RWPE1 (cell line): ENCODE results near the gene CNTLN.

Source experiments
- CTCF ChIA-PET: fragments of 350-600 bp; sonication (Branson Sonifier 250); formaldehyde crosslinking; extraction: SDS; loops from one replicate; lab custom pipeline; 2021; lab: Yijun Ruan, JAX
- POLR2A ChIA-PET: fragments of 400-600 bp; formaldehyde crosslinking; extraction: SDS; loops from one replicate; lab custom pipeline; 2020; ENCODE audit warnings: antibody characterized with exemption; ENCODE audit not compliant: low non-redundant PET; lab: Yijun Ruan, JAX
- DNase-seq: peaks from one replicate; pipeline ENCODE4 v3.0.0; 2012; ENCODE audit warnings: low spot score
- H3K27ac ChIP-seq: fragments of 450-650 bp; 2 replicates; pipeline ENCODE4 v1.5.1; 2017
- TF ChIP-seq, protein P1 (sequence below): fragments of 450-650 bp; conservative IDR thresholded peaks from 2 replicates; pipeline ENCODE4 v1.5.1; 2017; ENCODE audit warnings: low read depth, mild to moderate bottlenecking

CNTLN gene

GRCh38 chr9:17216646-17217045 is 81.8 kb downstream of the CNTLN start:
- POLR2A ChIA-PET = no interaction called here
- H3K27ac ChIP-seq = no peak overlapping the region
- CTCF ChIA-PET = interaction anchor here (0.6 kb wide), 1 partner anchor 203 kb away, joined by 3 read pairs; no protein-coding TSS in a partner anchor
- DNase-seq = no peak
- TF ChIP-seq, protein P1, sequence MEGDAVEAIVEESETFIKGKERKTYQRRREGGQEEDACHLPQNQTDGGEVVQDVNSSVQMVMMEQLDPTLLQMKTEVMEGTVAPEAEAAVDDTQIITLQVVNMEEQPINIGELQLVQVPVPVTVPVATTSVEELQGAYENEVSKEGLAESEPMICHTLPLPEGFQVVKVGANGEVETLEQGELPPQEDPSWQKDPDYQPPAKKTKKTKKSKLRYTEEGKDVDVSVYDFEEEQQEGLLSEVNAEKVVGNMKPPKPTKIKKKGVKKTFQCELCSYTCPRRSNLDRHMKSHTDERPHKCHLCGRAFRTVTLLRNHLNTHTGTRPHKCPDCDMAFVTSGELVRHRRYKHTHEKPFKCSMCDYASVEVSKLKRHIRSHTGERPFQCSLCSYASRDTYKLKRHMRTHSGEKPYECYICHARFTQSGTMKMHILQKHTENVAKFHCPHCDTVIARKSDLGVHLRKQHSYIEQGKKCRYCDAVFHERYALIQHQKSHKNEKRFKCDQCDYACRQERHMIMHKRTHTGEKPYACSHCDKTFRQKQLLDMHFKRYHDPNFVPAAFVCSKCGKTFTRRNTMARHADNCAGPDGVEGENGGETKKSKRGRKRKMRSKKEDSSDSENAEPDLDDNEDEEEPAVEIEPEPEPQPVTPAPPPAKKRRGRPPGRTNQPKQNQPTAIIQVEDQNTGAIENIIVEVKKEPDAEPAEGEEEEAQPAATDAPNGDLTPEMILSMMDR = no peak

DNA sequence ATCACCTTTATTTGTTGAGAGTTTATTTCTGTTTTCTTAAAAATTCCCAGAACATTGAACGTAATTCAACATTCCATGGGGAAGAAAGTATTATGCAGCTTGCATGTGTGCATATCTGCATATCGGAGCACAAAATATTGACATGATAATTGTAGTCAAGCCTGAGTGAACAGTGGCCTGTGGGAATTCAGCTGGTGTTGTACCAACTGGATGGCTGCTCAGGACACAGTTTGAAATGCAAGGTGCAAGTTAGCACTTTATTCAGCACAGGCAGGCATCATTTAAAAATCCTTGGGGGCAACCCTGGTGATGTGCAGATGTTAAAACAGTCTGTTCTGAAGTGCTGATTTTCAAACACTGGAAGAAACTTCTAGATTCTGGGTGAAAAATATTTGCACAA is 82.4 kb downstream of the CNTLN start:
- H3K27ac ChIP-seq = no peak overlapping the region
- ChIA-PET POLR2A (no interaction called here), CTCF (no interaction called here)
- no peak for DNase-seq
- TF ChIP-seq, protein P1 = no peak

DNA sequence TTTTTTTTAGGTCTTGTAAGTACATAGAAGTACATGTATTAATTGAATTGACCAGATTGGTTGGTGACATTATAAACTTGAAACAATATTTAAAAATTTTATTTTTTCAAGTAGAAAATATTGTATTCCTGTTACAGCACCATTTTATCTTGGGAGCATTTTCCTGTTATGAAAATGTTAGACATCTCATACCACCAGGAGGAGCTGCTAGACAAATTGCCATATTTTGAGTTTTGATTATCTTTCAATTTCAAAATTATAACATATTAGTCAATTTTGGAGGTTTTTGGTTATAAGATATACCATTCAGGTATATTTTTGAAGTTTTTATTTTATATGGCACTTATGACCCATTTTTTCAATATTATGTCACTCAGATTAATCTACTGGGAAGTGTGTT is 84.4 kb downstream of the CNTLN start:
- POLR2A ChIA-PET = no interaction called here
- no peak overlapping the region for H3K27ac ChIP-seq
- CTCF ChIA-PET = interaction anchor here (0.6 to 1.2 kb wide), 7 partner anchors 29 to 1979 kb away, joined by 3 to 6 read pairs (median 5); no protein-coding TSS in a partner anchor
- no peak for DNase-seq
- TF ChIP-seq, protein P1 = peak; percentile 27

GRCh38 chr9:17222932-17223331 is 88.1 kb downstream of the CNTLN start:
- DNase-seq = no peak
- ChIA-PET CTCF (no interaction called here), POLR2A (no interaction called here)
- H3K27ac ChIP-seq = no peak overlapping the region
- TF ChIP-seq, protein P1 = no peak

DNA sequence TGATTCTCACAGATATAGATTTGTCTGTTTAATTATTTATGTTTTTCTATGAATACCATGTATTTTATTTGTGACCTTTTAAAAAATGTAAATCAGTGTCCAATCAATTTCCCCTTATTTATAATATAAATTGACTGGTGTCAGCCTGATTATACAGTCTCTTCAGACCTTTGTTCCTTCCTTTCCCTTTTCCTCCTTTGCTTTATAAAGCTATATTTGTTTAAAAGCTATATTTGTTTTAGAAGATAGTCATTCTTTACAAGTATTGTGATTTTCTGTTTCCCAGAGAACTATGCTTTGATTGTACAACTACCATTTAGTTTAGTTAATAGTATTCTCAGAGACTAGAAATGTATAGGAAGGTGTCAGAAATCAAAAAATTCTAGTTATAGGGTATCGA is 90.6 kb downstream of the CNTLN start:
- no peak overlapping the region for H3K27ac ChIP-seq
- ChIA-PET POLR2A (no interaction called here), CTCF (no interaction called here)
- no peak for DNase-seq
- TF ChIP-seq, protein P1 = no peak

- TF ChIP-seq, protein P1 = no peak
- DNase-seq = no peak
- ChIA-PET CTCF (no interaction called here), POLR2A (no interaction called here)
- H3K27ac ChIP-seq = no peak overlapping the region
These were observed 95.2 kb downstream of the CNTLN start for GRCh38 chr9:17229945-17230560.
